ENCODE results near the gene CHST15.

CHST15 gene

GRCh38 chr10:124032971-124033886 is 60.2 kb downstream of the CHST15 start:
- H3K27me3 ChIP-seq (ENCODE audit: control insufficient read depth, insufficient read depth, low read length): peaks cover 3% of the 10 kb centered on the region
- H3K4me1 ChIP-seq (ENCODE audit: control insufficient read depth, insufficient read depth, low read length): peaks cover 10% of the 10 kb centered on the region
- H3K36me3 ChIP-seq (ENCODE audit: control insufficient read depth, insufficient read depth, low read length): no peaks in the 10 kb centered on the region
- no peak overlapping the region for H3K9ac ChIP-seq (ENCODE audit: low read length)
- H3K9me3 ChIP-seq (ENCODE audit: control insufficient read depth, low read length): no peaks in the 10 kb centered on the region
- no peak overlapping the region for H3K4me3 ChIP-seq (ENCODE audit: low read length)

GRCh38 chr10:124032087-124032935 is 61.1 kb downstream of the CHST15 start:
- no peaks in the 10 kb centered on the region for H3K36me3 ChIP-seq (ENCODE audit: control insufficient read depth, insufficient read depth, low read length)
- H3K9me3 ChIP-seq (ENCODE audit: control insufficient read depth, low read length): no peaks in the 10 kb centered on the region
- peaks cover 3% of the 10 kb centered on the region for H3K27me3 ChIP-seq (ENCODE audit: control insufficient read depth, insufficient read depth, low read length)
- no peak overlapping the region for H3K4me3 ChIP-seq (ENCODE audit: low read length)
- no peak overlapping the region for H3K9ac ChIP-seq (ENCODE audit: low read length)
- peaks cover 10% of the 10 kb centered on the region for H3K4me1 ChIP-seq (ENCODE audit: control insufficient read depth, insufficient read depth, low read length)

- peaks cover 10% of the 10 kb centered on the region for H3K4me1 ChIP-seq (ENCODE audit: control insufficient read depth, insufficient read depth, low read length)
These were observed 62.8 kb downstream of the CHST15 start for GRCh38 chr10:124030492-124031110.

GRCh38 chr10:124030061-124030460 is 63.3 kb downstream of the CHST15 start:
- Histone ChIP-seq H3K27me3 (ENCODE audit: control insufficient read depth, insufficient read depth, low read length) (peaks cover 3% of the 10 kb centered on the region), H3K9ac (ENCODE audit: low read length) (no peak overlapping the region), H3K36me3 (ENCODE audit: control insufficient read depth, insufficient read depth, low read length) (no peaks in the 10 kb centered on the region), H3K4me1 (ENCODE audit: control insufficient read depth, insufficient read depth, low read length) (peaks cover 10% of the 10 kb centered on the region), H3K9me3 (ENCODE audit: control insufficient read depth, low read length) (no peaks in the 10 kb centered on the region), H3K4me3 (ENCODE audit: low read length) (no peak overlapping the region)

More at GRCh38 chr10:124030492-124031110, 62.8 kb downstream of the CHST15 start:
- no peak overlapping the region for H3K4me3 ChIP-seq (ENCODE audit: low read length)
- H3K9me3 ChIP-seq (ENCODE audit: control insufficient read depth, low read length): no peaks in the 10 kb centered on the region
- H3K36me3 ChIP-seq (ENCODE audit: control insufficient read depth, insufficient read depth, low read length): no peaks in the 10 kb centered on the region
- peaks cover 3% of the 10 kb centered on the region for H3K27me3 ChIP-seq (ENCODE audit: control insufficient read depth, insufficient read depth, low read length)
- H3K9ac ChIP-seq (ENCODE audit: low read length): no peak overlapping the region

DNA sequence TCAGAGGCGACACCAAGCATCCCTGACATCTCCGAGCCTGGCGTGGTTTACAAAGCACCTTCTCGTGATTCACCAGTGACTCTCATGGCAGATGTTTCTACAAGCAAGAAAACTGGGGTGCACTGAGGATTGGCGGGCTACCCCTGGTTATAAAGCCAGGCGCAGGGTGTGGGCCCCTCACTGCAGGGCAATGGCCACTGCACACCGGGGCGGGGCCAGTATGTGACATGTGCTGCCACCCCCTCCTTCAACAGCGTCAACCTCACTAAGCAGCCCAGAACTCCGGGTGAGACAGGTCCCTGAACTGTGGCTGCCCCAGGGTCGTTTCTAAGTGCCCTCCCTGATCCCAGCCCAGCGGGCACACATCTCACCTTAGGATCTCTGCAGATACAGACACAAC is 63.8 kb downstream of the CHST15 start:
- Histone ChIP-seq H3K4me3 (ENCODE audit: low read length) (no peak overlapping the region), H3K9me3 (ENCODE audit: control insufficient read depth, low read length) (no peaks in the 10 kb centered on the region), H3K36me3 (ENCODE audit: control insufficient read depth, insufficient read depth, low read length) (no peaks in the 10 kb centered on the region), H3K4me1 (ENCODE audit: control insufficient read depth, insufficient read depth, low read length) (peaks cover 10% of the 10 kb centered on the region), H3K9ac (ENCODE audit: low read length) (no peak overlapping the region), H3K27me3 (ENCODE audit: control insufficient read depth, insufficient read depth, low read length) (peaks cover 3% of the 10 kb centered on the region)

GRCh38 chr10:124028700-124029480 is 64.5 kb downstream of the CHST15 start:
- Histone ChIP-seq H3K9ac (ENCODE audit: low read length) (no peak overlapping the region), H3K36me3 (ENCODE audit: control insufficient read depth, insufficient read depth, low read length) (no peaks in the 10 kb centered on the region), H3K4me1 (ENCODE audit: control insufficient read depth, insufficient read depth, low read length) (peaks cover 8% of the 10 kb centered on the region), H3K27me3 (ENCODE audit: control insufficient read depth, insufficient read depth, low read length) (no peaks in the 10 kb centered on the region), H3K4me3 (ENCODE audit: low read length) (no peak overlapping the region), H3K9me3 (ENCODE audit: control insufficient read depth, low read length) (no peaks in the 10 kb centered on the region)

- H3K9me3 ChIP-seq (ENCODE audit: control insufficient read depth, low read length): no peaks in the 10 kb centered on the region
- H3K4me1 ChIP-seq (ENCODE audit: control insufficient read depth, insufficient read depth, low read length): no peaks in the 10 kb centered on the region
- no peaks in the 10 kb centered on the region for H3K27me3 ChIP-seq (ENCODE audit: control insufficient read depth, insufficient read depth, low read length)
- H3K4me3 ChIP-seq (ENCODE audit: low read length): no peak overlapping the region
- H3K9ac ChIP-seq (ENCODE audit: low read length): no peak overlapping the region
- no peaks in the 10 kb centered on the region for H3K36me3 ChIP-seq (ENCODE audit: control insufficient read depth, insufficient read depth, low read length)
These were observed 65.7 kb downstream of the CHST15 start for GRCh38 chr10:124027651-124028050.

GRCh38 chr10:124027031-124027611 is 66.3 kb downstream of the CHST15 start:
- Histone ChIP-seq H3K9me3 (ENCODE audit: control insufficient read depth, low read length) (no peaks in the 10 kb centered on the region), H3K4me1 (ENCODE audit: control insufficient read depth, insufficient read depth, low read length) (no peaks in the 10 kb centered on the region), H3K4me3 (ENCODE audit: low read length) (no peak overlapping the region), H3K27me3 (ENCODE audit: control insufficient read depth, insufficient read depth, low read length) (no peaks in the 10 kb centered on the region), H3K9ac (ENCODE audit: low read length) (no peak overlapping the region), H3K36me3 (ENCODE audit: control insufficient read depth, insufficient read depth, low read length) (no peaks in the 10 kb centered on the region)

DNA sequence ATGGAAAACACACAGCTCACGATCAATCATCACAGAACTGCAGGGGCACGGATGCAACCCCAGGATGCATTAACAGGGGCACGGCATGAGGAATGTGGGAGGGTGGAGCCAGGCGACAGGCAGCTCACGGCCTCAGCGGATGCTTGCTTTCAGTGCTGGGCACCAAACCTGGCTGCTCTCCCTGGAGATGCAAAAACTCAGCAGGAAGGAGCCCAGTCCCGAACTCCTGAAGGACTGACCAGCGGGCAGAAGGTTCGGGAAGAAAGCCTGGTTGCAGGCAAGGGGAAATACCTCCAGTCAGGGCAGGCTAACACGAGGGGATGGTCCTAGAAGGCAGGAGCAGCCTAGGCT is 66.8 kb downstream of the CHST15 start:
- H3K4me3 ChIP-seq (ENCODE audit: low read length): no peak overlapping the region
- H3K36me3 ChIP-seq (ENCODE audit: control insufficient read depth, insufficient read depth, low read length): no peaks in the 10 kb centered on the region
- no peaks in the 10 kb centered on the region for H3K27me3 ChIP-seq (ENCODE audit: control insufficient read depth, insufficient read depth, low read length)
- no peak overlapping the region for H3K9ac ChIP-seq (ENCODE audit: low read length)
- no peaks in the 10 kb centered on the region for H3K4me1 ChIP-seq (ENCODE audit: control insufficient read depth, insufficient read depth, low read length)
- H3K9me3 ChIP-seq (ENCODE audit: control insufficient read depth, low read length): no peaks in the 10 kb centered on the region

DNA sequence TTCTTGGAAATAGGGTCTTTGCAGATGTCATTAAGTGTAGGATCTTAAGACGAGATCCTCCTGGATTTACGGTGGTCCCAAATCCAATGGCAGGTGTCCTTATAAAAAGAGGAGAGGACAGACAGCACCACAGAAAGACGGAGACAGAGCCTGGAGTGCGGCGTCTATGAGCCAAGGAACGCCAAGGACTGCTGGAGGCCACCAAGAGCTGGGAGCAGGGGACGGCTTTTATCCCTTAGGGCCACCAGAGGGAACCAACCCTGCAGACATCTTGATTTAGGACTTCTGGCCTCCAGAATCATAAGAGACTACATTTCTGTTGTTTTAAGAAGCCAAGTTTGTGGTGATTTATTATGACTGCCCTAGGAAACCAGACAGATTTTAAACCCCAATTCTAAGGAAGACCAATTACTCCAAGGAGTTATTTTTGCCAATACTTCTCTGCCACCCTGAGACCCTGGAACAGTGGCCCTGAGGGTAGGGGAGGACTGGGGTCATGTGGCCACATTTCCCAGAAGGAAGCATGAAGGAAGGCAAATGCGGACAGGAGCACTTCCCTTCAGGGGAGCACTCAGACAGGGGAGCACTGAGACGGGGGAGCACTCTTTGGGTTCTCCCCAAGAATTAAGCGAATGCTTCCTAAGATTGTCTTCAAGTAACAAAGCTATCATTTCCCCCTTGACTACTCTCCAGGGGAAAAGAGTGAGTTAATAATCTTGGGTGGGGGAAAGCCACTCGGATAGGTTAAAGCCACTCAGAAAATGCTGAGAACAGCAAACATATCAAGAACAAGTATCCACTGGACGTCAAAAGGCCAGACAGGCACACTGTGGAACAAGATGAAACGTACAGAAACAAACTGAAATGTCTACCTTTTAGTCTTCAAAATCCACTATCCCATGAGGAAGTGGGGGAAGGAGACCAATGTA is 67.5 kb downstream of the CHST15 start:
- no peaks in the 10 kb centered on the region for H3K27me3 ChIP-seq (ENCODE audit: control insufficient read depth, insufficient read depth, low read length)
- H3K9ac ChIP-seq (ENCODE audit: low read length): no peak overlapping the region
- no peaks in the 10 kb centered on the region for H3K4me1 ChIP-seq (ENCODE audit: control insufficient read depth, insufficient read depth, low read length)
- no peaks in the 10 kb centered on the region for H3K9me3 ChIP-seq (ENCODE audit: control insufficient read depth, low read length)
- H3K4me3 ChIP-seq (ENCODE audit: low read length): no peak overlapping the region
- H3K36me3 ChIP-seq (ENCODE audit: control insufficient read depth, insufficient read depth, low read length): no peaks in the 10 kb centered on the region
